GM23338 (cell line): ENCODE data around the gene GGTLC2. TPM values are rescaled to one million over a fixed set of nuclear protein-coding genes. Genes with fewer than 3 reads are reported as not detected.
"Not testable (repeated sequence)": the region's sequence is repeated elsewhere in the genome, so short reads cannot be mapped to it uniquely, and the experiment has no call there.

ENCODE experiments used
- ATAC-seq: fragments of 200-7000 bp; cut with Tn5 transposase; 3 replicates; pipeline ENCODE4 v1.9.1; 2020
- DNase-seq: peaks from one replicate; pipeline ENCODE4 v3.0.0-alpha.2; 2015; ENCODE audit warnings: low spot score
- H2AFZ ChIP-seq: fragments of 200-600 bp; sonication (generic); 2 replicates; pipeline ENCODE4 v1.8.0; 2016; ENCODE audit warnings: antibody characterized with exemption, mild to moderate bottlenecking, moderate library complexity
- H3F3A ChIP-seq: fragments of 200-600 bp; sonication (generic); replicated peaks from 2 replicates; pipeline ENCODE4 v1.8.0; 2017; ENCODE audit warnings: antibody characterized with exemption, mixed run types, low read depth
- H3K27ac ChIP-seq: fragments of 200-600 bp; sonication (generic); 2 replicates; pipeline ENCODE4 v1.6.1; 2016; ENCODE audit warnings: low read depth
- H3K27me3 ChIP-seq: fragments of 200-600 bp; sonication (generic); 2 replicates; pipeline ENCODE4 v1.8.0; 2016; ENCODE audit warnings: mild to moderate bottlenecking, mixed run types, moderate library complexity; ENCODE audit not compliant: insufficient read depth
- H3K36me3 ChIP-seq: fragments of 200-600 bp; sonication (generic); 2 replicates; pipeline ENCODE4 v1.8.0; 2016; ENCODE audit warnings: mild to moderate bottlenecking; ENCODE audit not compliant: insufficient read depth
- H3K4me1 ChIP-seq: fragments of 200-600 bp; sonication (generic); 2 replicates; pipeline ENCODE4 v1.8.0; 2016; ENCODE audit warnings: mild to moderate bottlenecking, moderate library complexity; ENCODE audit not compliant: insufficient read depth
- H3K4me2 ChIP-seq: fragments of 200-600 bp; sonication (generic); 2 replicates; pipeline ENCODE4 v1.7.1; 2017; ENCODE audit warnings: mixed run types
- H3K4me3 ChIP-seq: fragments of 200-600 bp; sonication (generic); 2 replicates; pipeline ENCODE4 v1.6.1; 2016; ENCODE audit warnings: mixed run types
- H3K79me2 ChIP-seq: fragments of 200-600 bp; sonication (generic); replicated peaks from 2 replicates; pipeline ENCODE4 v1.8.0; 2017; ENCODE audit warnings: mild to moderate bottlenecking; ENCODE audit not compliant: insufficient read depth
- H3K9me2 ChIP-seq: fragments of 200-600 bp; sonication (generic); 2 replicates; pipeline ENCODE4 v1.8.0; 2017; ENCODE audit not compliant: insufficient read depth
- H4K20me1 ChIP-seq: fragments of 200-600 bp; sonication (generic); replicated peaks from 2 replicates; pipeline ENCODE4 v1.8.0; 2017; ENCODE audit warnings: mild to moderate bottlenecking; ENCODE audit not compliant: insufficient read depth
- H3K27ac Mint-ChIP-seq: 2 replicates; pipeline ENCODE4 v1.8.0; 2020; ENCODE audit warnings: inconsistent platforms, mild to moderate bottlenecking, moderate library complexity, mixed read lengths
- H3K27me3 Mint-ChIP-seq: 3 replicates; pipeline ENCODE4 v1.8.0; 2022; ENCODE audit warnings: low read depth, mild to moderate bottlenecking, moderate library complexity, mixed read lengths, inconsistent platforms; ENCODE audit not compliant: insufficient read depth, poor library complexity
- H3K36me3 Mint-ChIP-seq: 3 replicates; pipeline ENCODE4 v1.8.0; 2021; ENCODE audit warnings: low read depth, mild to moderate bottlenecking, inconsistent platforms, moderate library complexity, mixed read lengths
- H3K4me1 Mint-ChIP-seq: 3 replicates; pipeline ENCODE4 v1.8.0; 2020; ENCODE audit warnings: mild to moderate bottlenecking, inconsistent platforms, mixed read lengths
- H3K4me3 Mint-ChIP-seq: 3 replicates; pipeline ENCODE4 v1.8.0; 2021; ENCODE audit warnings: moderate library complexity, mild to moderate bottlenecking, inconsistent platforms, mixed read lengths
- H3K9me3 Mint-ChIP-seq: 3 replicates; pipeline ENCODE4 v1.8.0; 2020; ENCODE audit warnings: moderate library complexity, mild to moderate bottlenecking, inconsistent platforms, mixed read lengths
- CREB1 ChIP-seq: fragments of 250-450 bp; sonication (Bioruptor Pico); IDR thresholded peaks from 2 replicates; pipeline ENCODE4 v1.5.0; 2020; ENCODE audit warnings: low read depth, mild to moderate bottlenecking, moderate library complexity
- EZH2 ChIP-seq: fragments of 200-600 bp; sonication (generic); IDR thresholded peaks from one replicate; pipeline ENCODE4 v1.8.0; 2017; ENCODE audit warnings: antibody characterized with exemption, mild to moderate bottlenecking, low read depth; ENCODE audit not compliant: unreplicated experiment
- EZH2phosphoT487 ChIP-seq: fragments of 200-600 bp; sonication (generic); IDR thresholded peaks from one replicate; pipeline ENCODE4 v1.8.1; 2018; ENCODE audit warnings: antibody characterized with exemption; ENCODE audit not compliant: unreplicated experiment
- JUNB ChIP-seq: IDR thresholded peaks from one replicate; pipeline ENCODE4 v1.6.1; 2016; ENCODE audit warnings: antibody characterized with exemption; ENCODE audit not compliant: unreplicated experiment
- NANOG ChIP-seq: IDR thresholded peaks from 2 replicates; pipeline ENCODE4 v1.6.1; 2016; ENCODE audit warnings: antibody characterized with exemption, borderline replicate concordance
- STAT1 ChIP-seq: IDR thresholded peaks from one replicate; pipeline ENCODE4 v1.6.1; 2016; ENCODE audit warnings: antibody characterized with exemption; ENCODE audit not compliant: unreplicated experiment
- ZNF114 ChIP-seq: fragments of 250-450 bp; sonication (Bioruptor Pico); IDR thresholded peaks from 2 replicates; pipeline ENCODE4 v1.5.0; 2020; ENCODE audit warnings: mild to moderate bottlenecking, moderate library complexity
- ZNF331 ChIP-seq: fragments of 250-450 bp; sonication (Bioruptor Pico); IDR thresholded peaks from 2 replicates; pipeline ENCODE4 v1.5.0; 2020; ENCODE audit warnings: low read depth, mild to moderate bottlenecking, moderate library complexity
- polyA plus RNA-seq: library from polyadenylated mRNA; unstranded; fragments of >200 nt; fragmentation: Nextera tagmentation; extraction: Ambion mirVana; gene quantifications from 2 replicates; pipeline ENCODE4 v1.2.1, GENCODE V29; 2016
- total RNA-seq: library from RNA; depleted of rRNA; stranded (reverse); fragments of >200 nt; shearing (Covaris generic); gene quantifications from 2 replicates; pipeline ENCODE4 v1.2.3, GENCODE V29; 2014
- TF ChIP-seq, protein P1 (sequence below): IDR thresholded peaks from 2 replicates; pipeline ENCODE4 v1.6.1; 2016; ENCODE audit warnings: antibody characterized with exemption
- TF ChIP-seq, protein P2 (sequence below): fragments of 250-450 bp; sonication (Bioruptor Pico); IDR thresholded peaks from 2 replicates; pipeline ENCODE4 v1.5.0; 2020; ENCODE audit warnings: mild to moderate bottlenecking, moderate library complexity
- TF ChIP-seq, protein P3 (sequence below): IDR thresholded peaks from one replicate; pipeline ENCODE4 v1.6.1; 2018; ENCODE audit warnings: antibody characterized with exemption; ENCODE audit not compliant: unreplicated experiment

Gene GGTLC2
- total and polyA plus RNA-seq, 2 experiments from 2014 or later = not detected

DNA sequence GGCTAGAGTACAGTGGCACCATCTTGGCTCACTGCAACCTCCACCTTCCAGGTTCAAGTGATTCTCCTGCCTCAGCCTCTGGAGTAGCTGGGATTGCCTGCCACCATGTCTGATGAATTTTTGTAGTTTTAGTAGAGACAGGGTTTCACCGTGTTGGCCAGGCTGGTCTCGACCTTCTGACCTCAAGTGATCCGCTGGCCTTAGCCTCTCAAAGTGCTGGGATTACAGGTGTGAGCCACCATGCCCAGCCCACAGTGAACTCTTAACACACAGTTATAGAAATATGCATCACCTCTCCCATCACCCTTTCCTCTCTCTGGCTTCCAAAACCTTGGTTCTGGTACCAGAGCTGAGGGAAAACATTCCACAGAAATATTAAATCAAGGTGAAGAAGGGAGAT lies 36.4 kb upstream of the GGTLC2 start:
- Mint-ChIP-seq H3K4me1 (peaks cover 14% of the 10 kb centered on the region; the same call in 2 of the 3 replicates), H3K27me3 (peaks cover 65% of the 10 kb centered on the region)
- H3K27me3 ChIP-seq = peaks cover 99% of the 10 kb centered on the region
- H3K36me3 ChIP-seq, H3K27ac ChIP-seq, H3K9me3 Mint-ChIP-seq, H3K36me3 Mint-ChIP-seq, H3K79me2 ChIP-seq, DNase-seq, H2AFZ ChIP-seq, ATAC-seq, H4K20me1 ChIP-seq, H3K4me2 ChIP-seq, H3K4me3 ChIP-seq, H3K9me2 ChIP-seq, H3F3A ChIP-seq, H3K27ac Mint-ChIP-seq, H3K4me1 ChIP-seq, H3K4me3 Mint-ChIP-seq: not testable (repeated sequence)

DNA sequence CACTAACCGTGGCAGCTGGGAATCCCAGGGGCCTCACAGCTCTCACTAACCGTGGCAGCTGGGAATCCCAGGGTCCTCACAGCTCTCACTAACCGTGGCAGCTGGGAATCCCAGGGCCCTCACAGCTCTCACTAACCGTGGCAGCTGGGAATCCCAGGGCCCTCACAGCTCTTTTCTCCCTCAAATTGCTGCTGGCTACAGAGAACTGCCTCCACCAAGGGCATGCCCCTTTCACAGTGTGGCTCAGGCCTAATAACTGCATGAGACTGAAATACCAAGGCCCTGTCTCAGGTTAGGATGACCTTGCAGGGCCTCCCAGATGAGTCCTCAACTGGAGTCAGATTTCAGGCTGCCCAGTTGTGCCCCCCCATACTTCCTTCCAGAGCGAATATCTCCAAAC lies 35.1 kb upstream of the GGTLC2 start:
- Histone ChIP-seq H3K27me3 (peaks cover 99% of the 10 kb centered on the region), H3K4me1 (no peaks in the 10 kb centered on the region), H2AFZ (no peak overlapping the region), H3K79me2 (no peaks in the 10 kb centered on the region), H3K27ac (no peak overlapping the region), H4K20me1 (0 out of 2 replicates have a peak, but pooled peaks cover 3% of the 10 kb centered on the region), H3F3A (no peaks in the 10 kb centered on the region), H3K9me2 (no peaks in the 10 kb centered on the region; the same call in 1 of the 2 replicates), H3K36me3 (no peaks in the 10 kb centered on the region), H3K4me2 (no peak overlapping the region), H3K4me3 (no peak overlapping the region)
- Mint-ChIP-seq H3K27ac (no peak overlapping the region), H3K4me3 (no peak overlapping the region), H3K9me3 (peaks cover 3% of the 10 kb centered on the region; the same call in 2 of the 3 replicates), H3K36me3 (no peaks in the 10 kb centered on the region), H3K27me3 (peaks cover 61% of the 10 kb centered on the region), H3K4me1 (peaks cover 11% of the 10 kb centered on the region; the same call in 2 of the 3 replicates)
- DNase-seq (no peak), ATAC-seq (no peak; the same call in 2 of the 3 replicates)
- TF ChIP-seq ZNF331 (no peak), NANOG (no peak), ZNF114 (no peak), CREB1 (CRISPR knock-in tag) (no peak), EZH2 (no peak), JUNB (no peak), STAT1 (no peak), EZH2phosphoT487 (no peak)
- TF ChIP-seq, protein P1, sequence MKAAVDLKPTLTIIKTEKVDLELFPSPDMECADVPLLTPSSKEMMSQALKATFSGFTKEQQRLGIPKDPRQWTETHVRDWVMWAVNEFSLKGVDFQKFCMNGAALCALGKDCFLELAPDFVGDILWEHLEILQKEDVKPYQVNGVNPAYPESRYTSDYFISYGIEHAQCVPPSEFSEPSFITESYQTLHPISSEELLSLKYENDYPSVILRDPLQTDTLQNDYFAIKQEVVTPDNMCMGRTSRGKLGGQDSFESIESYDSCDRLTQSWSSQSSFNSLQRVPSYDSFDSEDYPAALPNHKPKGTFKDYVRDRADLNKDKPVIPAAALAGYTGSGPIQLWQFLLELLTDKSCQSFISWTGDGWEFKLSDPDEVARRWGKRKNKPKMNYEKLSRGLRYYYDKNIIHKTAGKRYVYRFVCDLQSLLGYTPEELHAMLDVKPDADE = no peak
- TF ChIP-seq, protein P2, sequence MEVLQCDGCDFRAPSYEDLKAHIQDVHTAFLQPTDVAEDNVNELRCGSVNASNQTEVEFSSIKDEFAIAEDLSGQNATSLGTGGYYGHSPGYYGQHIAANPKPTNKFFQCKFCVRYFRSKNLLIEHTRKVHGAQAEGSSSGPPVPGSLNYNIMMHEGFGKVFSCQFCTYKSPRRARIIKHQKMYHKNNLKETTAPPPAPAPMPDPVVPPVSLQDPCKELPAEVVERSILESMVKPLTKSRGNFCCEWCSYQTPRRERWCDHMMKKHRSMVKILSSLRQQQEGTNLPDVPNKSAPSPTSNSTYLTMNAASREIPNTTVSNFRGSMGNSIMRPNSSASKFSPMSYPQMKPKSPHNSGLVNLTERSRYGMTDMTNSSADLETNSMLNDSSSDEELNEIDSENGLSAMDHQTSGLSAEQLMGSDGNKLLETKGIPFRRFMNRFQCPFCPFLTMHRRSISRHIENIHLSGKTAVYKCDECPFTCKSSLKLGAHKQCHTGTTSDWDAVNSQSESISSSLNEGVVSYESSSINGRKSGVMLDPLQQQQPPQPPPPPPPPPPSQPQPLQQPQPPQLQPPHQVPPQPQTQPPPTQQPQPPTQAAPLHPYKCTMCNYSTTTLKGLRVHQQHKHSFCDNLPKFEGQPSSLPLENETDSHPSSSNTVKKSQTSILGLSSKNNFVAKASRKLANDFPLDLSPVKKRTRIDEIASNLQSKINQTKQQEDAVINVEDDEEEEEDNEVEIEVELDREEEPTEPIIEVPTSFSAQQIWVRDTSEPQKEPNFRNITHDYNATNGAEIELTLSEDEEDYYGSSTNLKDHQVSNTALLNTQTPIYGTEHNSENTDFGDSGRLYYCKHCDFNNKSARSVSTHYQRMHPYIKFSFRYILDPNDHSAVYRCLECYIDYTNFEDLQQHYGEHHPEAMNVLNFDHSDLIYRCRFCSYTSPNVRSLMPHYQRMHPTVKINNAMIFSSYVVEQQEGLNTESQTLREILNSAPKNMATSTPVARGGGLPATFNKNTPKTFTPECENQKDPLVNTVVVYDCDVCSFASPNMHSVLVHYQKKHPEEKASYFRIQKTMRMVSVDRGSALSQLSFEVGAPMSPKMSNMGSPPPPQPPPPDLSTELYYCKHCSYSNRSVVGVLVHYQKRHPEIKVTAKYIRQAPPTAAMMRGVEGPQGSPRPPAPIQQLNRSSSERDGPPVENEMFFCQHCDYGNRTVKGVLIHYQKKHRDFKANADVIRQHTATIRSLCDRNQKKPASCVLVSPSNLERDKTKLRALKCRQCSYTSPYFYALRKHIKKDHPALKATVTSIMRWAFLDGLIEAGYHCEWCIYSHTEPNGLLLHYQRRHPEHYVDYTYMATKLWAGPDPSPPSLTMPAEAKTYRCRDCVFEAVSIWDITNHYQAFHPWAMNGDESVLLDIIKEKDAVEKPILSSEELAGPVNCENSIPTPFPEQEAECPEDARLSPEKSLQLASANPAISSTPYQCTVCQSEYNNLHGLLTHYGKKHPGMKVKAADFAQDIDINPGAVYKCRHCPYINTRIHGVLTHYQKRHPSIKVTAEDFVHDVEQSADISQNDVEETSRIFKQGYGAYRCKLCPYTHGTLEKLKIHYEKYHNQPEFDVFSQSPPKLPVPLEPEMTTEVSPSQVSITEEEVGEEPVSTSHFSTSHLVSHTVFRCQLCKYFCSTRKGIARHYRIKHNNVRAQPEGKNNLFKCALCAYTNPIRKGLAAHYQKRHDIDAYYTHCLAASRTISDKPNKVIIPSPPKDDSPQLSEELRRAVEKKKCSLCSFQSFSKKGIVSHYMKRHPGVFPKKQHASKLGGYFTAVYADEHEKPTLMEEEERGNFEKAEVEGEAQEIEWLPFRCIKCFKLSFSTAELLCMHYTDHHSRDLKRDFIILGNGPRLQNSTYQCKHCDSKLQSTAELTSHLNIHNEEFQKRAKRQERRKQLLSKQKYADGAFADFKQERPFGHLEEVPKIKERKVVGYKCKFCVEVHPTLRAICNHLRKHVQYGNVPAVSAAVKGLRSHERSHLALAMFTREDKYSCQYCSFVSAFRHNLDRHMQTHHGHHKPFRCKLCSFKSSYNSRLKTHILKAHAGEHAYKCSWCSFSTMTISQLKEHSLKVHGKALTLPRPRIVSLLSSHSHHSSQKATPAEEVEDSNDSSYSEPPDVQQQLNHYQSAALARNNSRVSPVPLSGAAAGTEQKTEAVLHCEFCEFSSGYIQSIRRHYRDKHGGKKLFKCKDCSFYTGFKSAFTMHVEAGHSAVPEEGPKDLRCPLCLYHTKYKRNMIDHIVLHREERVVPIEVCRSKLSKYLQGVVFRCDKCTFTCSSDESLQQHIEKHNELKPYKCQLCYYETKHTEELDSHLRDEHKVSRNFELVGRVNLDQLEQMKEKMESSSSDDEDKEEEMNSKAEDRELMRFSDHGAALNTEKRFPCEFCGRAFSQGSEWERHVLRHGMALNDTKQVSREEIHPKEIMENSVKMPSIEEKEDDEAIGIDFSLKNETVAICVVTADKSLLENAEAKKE (CRISPR knock-in tag) = no peak
- TF ChIP-seq, protein P3, sequence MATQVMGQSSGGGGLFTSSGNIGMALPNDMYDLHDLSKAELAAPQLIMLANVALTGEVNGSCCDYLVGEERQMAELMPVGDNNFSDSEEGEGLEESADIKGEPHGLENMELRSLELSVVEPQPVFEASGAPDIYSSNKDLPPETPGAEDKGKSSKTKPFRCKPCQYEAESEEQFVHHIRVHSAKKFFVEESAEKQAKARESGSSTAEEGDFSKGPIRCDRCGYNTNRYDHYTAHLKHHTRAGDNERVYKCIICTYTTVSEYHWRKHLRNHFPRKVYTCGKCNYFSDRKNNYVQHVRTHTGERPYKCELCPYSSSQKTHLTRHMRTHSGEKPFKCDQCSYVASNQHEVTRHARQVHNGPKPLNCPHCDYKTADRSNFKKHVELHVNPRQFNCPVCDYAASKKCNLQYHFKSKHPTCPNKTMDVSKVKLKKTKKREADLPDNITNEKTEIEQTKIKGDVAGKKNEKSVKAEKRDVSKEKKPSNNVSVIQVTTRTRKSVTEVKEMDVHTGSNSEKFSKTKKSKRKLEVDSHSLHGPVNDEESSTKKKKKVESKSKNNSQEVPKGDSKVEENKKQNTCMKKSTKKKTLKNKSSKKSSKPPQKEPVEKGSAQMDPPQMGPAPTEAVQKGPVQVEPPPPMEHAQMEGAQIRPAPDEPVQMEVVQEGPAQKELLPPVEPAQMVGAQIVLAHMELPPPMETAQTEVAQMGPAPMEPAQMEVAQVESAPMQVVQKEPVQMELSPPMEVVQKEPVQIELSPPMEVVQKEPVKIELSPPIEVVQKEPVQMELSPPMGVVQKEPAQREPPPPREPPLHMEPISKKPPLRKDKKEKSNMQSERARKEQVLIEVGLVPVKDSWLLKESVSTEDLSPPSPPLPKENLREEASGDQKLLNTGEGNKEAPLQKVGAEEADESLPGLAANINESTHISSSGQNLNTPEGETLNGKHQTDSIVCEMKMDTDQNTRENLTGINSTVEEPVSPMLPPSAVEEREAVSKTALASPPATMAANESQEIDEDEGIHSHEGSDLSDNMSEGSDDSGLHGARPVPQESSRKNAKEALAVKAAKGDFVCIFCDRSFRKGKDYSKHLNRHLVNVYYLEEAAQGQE = no peak
